SH-SY5Y (cell line): ENCODE results near the gene IL32.

Experiments
- GATA2 ChIP-seq: IDR thresholded peaks from 2 replicates; pipeline ENCODE4 v1.6.1; 2011; ENCODE audit warnings: mild to moderate bottlenecking, low read depth, low read length
- GATA3 ChIP-seq: IDR thresholded peaks from 2 replicates; pipeline ENCODE4 v1.6.1; 2011; ENCODE audit warnings: low read depth, mild to moderate bottlenecking, low read length, moderate library complexity

Gene IL32, protein sequence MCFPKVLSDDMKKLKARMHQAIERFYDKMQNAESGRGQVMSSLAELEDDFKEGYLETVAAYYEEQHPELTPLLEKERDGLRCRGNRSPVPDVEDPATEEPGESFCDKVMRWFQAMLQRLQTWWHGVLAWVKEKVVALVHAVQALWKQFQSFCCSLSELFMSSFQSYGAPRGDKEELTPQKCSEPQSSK

DNA sequence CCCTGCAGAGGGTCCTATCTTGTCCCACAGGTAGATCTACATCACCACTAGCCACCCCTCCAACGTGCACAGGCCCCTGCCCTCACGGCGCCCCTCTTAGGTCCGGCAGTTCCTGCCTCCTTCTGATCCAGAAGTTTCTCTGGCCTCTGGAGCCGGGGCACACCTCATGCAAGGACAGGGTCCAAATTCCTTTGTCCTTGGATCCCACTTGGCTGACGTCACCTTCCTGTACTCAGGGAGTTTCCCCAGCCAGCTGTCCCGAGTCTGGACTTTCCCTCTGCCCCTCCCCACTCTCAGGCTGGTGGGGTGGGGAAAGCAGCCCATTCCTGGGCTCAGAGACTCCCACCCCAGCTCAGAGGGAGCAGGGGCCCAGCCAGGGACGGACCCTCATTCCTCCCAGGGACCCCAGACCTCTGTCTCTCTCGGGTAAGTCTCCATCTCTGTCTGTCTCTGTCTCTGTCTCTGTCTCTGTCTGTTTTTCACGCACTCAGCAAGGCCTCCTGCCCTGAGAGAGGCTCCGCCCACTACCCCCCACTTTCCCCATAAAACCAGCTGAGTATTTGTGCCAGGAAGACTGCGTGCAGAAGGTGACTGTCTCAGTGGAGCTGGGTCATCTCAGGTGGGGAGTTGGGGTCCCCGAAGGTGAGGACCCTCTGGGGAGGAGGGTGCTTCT, at the start of gene IL32:
TSS of gene IL32 (plus strand) at position 572 of the 673 bp plus-strand sequence. CDS start 172 bp downstream, outside the sequence.
- no peak for TF ChIP-seq GATA2
- no peak for TF ChIP-seq GATA3

DNA sequence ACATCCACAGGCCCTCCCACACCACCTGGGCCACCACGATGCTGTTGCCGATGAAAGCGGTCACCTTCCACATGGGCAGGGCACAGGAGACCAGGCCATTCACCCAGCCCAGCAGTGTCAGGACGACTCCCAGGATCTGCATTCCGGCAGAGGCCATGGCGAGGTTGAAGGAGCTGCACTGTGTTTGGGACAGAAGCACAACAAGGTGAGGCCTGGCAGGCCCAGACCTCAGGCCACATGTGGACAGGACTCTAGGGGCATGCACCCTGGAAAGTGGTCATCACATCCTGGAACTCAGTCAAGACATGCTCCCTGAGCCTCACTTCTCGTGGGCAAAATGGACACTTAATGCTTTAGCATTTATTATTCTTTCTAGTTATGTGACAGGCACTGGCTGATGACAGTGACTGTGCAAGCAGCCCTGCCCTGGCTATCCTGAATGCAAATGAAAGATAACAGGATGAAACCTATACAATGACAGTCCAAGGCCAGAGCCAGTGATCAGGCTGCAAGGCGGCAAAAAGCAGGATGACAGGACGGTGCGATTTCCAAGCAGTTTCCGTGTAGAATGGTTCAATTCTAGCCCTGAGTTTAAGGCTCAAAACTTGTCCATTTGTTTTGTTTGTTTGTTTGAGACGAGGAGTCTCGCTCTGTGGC, 49.4 kb upstream of the IL32 start:
- TF ChIP-seq GATA2 (no peak), GATA3 (no peak)

DNA sequence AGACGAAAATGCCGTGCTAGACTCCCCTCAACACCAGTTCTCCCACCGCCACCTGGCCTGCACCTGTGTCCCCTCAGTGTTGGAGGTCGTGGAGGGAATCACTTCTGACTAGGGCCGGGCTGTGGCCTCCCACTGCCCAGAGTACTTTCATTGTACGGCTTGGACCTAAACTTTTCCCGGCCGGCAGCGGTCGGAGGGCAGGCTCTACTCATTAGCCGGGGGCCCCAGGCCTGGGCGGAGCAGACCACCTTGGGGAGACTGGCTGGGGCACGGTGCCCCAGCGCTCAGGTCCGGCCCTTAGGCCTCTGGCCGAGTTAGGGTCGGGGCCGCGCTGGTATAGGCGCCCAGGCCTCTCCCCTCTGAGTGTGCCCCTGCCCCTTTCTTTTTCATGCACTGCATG, 48.1 kb upstream of the IL32 start:
- no peak for TF ChIP-seq GATA3
- TF ChIP-seq GATA2, result no peak

DNA sequence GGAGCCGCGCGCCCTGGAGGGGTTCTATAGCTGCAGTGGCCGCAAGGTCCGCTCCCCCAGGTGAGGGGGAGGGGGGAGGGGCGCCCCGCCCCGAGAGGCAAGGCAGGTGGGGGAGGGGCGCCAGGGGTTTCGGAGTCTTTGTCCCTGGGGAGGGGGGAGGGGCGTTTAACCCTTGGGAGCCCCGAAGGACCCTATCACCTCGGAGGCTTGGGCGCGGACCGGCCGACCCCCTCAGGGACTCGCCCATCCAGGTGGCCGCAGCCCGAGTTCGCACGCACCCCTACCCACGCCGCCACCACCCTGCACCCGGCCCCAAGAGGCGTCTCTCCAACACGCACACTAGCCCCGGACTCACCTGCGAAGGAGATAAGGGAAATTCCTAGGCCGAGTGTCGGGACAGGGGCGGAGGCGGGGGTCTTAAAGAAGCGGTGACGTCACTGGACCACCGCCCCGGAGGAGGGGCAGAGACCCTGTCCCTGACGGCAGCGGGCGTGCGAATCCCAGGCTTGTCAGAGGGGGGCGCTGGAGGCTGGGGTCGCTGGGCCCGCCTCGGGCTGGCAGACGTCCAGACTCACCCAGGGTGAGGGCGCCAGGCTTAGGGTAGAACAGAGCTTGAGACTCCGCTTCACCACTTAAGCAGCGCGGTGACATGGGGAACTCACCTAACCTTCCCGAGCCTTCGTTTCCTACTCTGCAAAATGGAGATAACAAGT, 47.5 kb upstream of the IL32 start, which contains the start of gene CLDN6:
TSS of gene CLDN6 (minus strand) at position 390 of the 713 bp plus-strand sequence. CDS start 2,162 bp downstream, outside the sequence.
- TF ChIP-seq GATA2, result no peak
- TF ChIP-seq GATA3, result no peak

DNA sequence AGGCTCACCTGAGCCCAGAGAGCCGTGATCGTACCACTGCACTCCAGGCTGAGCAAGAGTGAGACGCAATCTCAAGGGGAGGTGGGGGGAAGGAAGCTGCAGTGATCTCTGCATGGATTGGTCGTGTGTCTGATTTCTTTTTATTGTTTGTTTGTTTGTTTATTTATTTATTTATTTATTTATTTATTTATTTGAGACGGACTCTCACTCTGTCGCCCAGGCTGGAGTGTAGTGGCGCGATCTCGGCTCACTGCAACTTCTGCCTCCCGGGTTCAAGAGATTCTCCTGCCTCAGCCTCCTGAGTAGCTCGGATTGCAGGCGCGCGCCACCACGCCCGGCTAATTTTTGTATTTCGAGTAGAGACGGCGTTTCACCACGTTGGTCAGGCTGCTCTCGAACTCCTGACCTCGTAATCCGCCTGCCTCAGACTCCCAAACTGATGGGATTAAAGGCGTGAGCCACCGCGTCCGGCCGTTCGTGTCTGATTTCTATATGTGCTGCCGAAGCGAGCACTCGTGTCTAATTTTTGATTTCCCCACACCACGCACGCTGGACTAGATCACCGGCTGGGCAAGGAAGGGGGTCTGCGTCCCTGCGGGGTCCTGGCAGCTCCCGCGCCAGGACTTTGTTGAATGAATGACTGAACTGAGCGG, 45.7 kb upstream of the IL32 start:
- TF ChIP-seq GATA3, result no peak
- no peak for TF ChIP-seq GATA2

DNA sequence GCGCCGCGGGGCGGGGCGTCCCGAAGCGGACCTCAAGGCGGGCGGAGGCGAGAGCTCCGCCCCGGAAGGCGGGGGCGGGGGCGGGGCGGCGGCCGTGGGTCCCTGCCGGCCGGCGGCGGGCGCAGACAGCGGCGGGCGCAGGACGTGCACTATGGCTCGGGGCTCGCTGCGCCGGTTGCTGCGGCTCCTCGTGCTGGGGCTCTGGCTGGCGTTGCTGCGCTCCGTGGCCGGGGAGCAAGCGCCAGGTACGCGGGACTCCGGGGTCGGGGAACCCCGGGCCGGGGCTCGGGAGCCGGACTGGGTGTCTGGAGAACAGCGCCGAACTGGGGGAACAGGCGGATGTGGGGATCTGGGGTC, 45.2 kb upstream of the IL32 start, which contains the start of gene TNFRSF12A:
TSS of gene TNFRSF12A (plus strand) at position 122 of the 357 bp plus-strand sequence. CDS start at position 152, 30 bp downstream.
- no peak for TF ChIP-seq GATA3

DNA sequence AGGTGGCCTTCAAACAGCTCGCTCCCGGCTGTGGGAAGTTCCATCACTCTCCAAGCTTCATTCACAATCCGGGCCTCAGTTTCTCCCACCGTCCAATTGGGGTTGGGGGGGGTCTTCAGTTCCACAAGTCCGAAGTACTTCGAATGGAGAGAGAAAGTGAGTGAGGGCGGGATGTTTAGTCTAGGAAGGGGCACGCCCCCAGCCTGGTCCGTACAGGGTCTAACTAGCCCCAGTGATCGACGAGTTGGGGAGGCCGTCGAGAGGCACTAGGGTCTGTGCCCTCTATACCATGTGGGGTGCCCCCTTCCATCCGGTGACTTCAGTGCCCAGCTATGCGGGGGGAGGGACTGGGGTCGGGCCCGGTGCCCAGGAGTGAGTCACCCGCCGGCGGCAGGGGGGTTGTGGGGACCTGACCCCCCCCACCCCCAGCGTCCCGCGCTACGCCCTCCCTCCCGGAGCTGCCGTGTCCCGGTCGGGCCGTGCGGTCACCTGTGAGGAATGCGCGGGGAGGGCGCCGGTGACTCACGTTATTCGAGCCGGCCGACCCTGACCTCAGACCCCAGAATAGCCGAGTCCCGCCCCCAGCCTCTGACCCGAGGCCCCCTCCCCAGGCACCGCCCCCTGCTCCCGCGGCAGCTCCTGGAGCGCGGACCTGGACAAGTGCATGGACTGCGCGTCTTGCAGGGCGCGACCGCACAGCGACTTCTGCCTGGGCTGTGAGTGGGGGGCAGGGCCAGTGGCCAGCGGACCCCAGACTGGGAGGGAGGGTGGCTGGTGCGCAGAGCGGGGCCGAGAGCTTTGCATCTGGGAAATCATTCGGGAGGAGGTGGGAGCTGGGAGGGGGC, 44.6 kb upstream of the IL32 start:
- no peak for TF ChIP-seq GATA2
- TF ChIP-seq GATA3, result no peak

DNA sequence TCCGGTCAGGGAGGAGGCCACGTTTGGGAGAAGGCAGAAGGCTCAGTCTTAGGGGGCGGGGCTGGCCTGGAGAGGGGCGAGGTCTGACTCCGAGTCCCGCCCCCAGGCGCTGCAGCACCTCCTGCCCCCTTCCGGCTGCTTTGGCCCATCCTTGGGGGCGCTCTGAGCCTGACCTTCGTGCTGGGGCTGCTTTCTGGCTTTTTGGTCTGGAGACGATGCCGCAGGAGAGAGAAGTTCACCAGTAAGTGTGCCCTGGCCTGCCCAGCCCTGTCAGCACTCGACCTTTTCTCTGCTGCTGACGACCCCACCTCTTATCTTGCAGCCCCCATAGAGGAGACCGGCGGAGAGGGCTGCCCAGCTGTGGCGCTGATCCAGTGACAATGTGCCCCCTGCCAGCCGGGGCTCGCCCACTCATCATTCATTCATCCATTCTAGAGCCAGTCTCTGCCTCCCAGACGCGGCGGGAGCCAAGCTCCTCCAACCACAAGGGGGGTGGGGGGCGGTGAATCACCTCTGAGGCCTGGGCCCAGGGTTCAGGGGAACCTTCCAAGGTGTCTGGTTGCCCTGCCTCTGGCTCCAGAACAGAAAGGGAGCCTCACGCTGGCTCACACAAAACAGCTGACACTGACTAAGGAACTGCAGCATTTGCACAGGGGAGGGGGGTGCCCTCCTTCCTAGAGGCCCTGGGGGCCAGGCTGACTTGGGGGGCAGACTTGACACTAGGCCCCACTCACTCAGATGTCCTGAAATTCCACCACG, 43.8 kb upstream of the IL32 start:
- no peak for TF ChIP-seq GATA3
- TF ChIP-seq GATA2, result no peak

DNA sequence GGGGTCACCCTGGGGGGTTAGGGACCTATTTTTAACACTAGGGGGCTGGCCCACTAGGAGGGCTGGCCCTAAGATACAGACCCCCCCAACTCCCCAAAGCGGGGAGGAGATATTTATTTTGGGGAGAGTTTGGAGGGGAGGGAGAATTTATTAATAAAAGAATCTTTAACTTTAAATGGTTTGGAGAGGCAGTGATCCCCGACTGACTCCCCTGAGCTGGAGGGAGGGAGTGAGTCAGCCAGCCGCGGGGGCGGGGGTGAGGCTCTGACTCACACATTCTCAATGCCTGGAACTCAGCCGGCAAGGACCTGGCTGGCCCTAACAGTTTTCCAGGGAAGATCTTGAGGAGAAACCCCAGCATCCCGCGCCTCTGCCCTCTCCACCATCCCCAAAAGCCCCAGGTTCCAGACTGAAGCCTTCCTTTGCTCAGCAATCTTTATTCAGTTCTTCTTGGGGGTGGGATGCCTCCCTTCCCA, 43.2 kb upstream of the IL32 start:
- TF ChIP-seq GATA2, result no peak
- TF ChIP-seq GATA3, result no peak

DNA sequence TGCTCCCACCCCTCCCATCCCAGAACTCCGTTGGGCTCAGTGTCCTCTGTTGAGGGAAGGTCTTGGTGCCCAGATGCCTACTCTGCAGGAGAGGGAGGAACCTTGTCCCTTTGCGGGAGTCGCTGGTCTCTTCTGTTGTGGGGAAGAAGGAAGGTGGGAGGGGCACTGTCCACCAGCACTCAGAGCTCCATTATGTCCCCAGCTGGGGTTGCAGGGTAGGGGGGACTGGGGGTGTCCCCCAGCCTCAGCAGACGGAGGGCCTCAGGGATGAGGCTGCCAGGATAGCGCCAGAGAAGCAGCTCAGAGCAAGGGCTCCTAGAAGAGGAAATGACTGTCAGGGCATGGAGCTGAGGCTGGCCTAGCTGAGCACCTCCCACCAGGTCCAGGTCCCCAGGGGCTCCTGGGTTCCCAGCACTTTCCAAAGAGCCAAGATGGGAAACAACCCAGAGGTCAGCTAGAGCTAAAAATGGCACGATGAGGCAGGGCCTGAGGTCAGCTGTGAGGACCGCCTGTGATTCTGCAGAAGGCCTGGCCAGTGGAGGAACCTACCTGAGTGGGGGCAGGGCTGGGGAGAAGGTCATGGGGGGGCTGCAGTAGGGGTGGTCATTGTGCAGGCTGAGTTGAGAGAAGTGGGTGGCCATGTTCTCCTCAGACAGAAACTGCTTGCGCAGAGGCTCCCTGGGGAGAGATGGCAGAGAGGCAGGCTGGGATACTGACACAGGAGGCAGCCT, 42.6 kb upstream of the IL32 start:
- TF ChIP-seq GATA3 (no peak), GATA2 (no peak)

DNA sequence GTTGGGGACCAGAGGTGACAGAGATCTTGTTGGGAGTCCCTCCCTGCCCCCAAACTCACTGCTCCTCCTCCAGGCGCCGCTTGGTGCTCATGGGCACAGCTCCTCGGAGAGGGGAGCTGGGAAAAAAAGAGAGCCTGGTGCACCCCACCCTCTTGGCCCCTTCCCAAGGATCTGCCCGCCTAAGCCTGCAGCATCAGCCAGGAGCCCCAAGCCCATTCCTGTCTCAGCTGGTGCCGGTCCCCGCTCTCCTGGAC, 42.1 kb upstream of the IL32 start:
- TF ChIP-seq GATA3, result no peak
- TF ChIP-seq GATA2, result no peak
